ENCODE measurements around the gene PARP3. TPM values are rescaled to one million over a fixed set of nuclear protein-coding genes. Genes with fewer than 3 reads are reported as not detected.

The PARP3 gene
- total and polyA plus RNA-seq, 2 of the 8 experiments (the other 6 are each of a cell fraction or from before 2014, with no cell fraction given), result 1.3 to 1.6 TPM

- POLR2A ChIA-PET (ENCODE audit: partially characterized antibody), result interaction anchor here (1.0 to 15.7 kb wide), 3 partner anchors 17 to 44 kb away, joined by 3 to 148 read pairs (median 130); partner anchors contain the start of genes ABHD14B, PCBP4 and RPL29
- CTCF ChIA-PET (ENCODE audit: partially characterized antibody), result interaction anchor here (1.2 to 1.9 kb wide), 2 partner anchors 25 to 230 kb away, joined by 3 to 9 read pairs; partner anchors contain the start of gene ABHD14B
These were observed 7.0 kb downstream of the PARP3 start for GRCh38 chr3:51949121-51949520.

More at GRCh38 chr3:51949121-51949520, 7.0 kb downstream of the PARP3 start:
- Histone ChIP-seq H3K79me2 (ENCODE audit: control insufficient read depth in 1 of 2, insufficient read depth in 2 of 2, low read length in 2 of 2) (no peaks in the 10 kb centered on the region), H2BK15ac (ENCODE audit: low read length) (no peak overlapping the region), H3K4me3 (ENCODE audit: extremely low read depth in 1 of 4, insufficient read depth in 2 of 4, low read depth in 3 of 4, low read length in 4 of 4) (no peak overlapping the region), H2BK20ac (ENCODE audit: low read length) (no peak overlapping the region), H4K5ac (ENCODE audit: insufficient read length, low read depth, low read length) (no peak overlapping the region), H4K20me1 (replicated peaks in 1 of 2; ENCODE audit: control insufficient read depth in 1 of 2, insufficient read depth in 2 of 2, low read length in 2 of 2) (no peaks in the 10 kb centered on the region), H3K27ac (ENCODE audit: low read depth, low read length) (no peak overlapping the region), H3K9me3 (ENCODE audit: insufficient read depth in 2 of 2, low read depth in 1 of 2, low read length in 1 of 2) (no peaks in the 10 kb centered on the region), H3K4me1 (replicated peaks in 1 of 4; ENCODE audit: control insufficient read depth in 3 of 4, insufficient read depth in 4 of 4, low read length in 3 of 4) (no peaks in the 10 kb centered on the region), H2AK5ac (ENCODE audit: low read depth, low read length) (no peak overlapping the region), H3K4me2 (ENCODE audit: insufficient read depth in 1 of 2, low read depth in 2 of 2, low read length in 2 of 2) (no peak overlapping the region), H3K14ac (ENCODE audit: insufficient read length) (no peak overlapping the region), H3K18ac (ENCODE audit: extremely low read depth, low read length) (no peak overlapping the region), H4K8ac (ENCODE audit: extremely low read depth, insufficient read depth, low read length) (no peak overlapping the region), H2BK120ac (replicated peaks; ENCODE audit: low read depth, low read length) (no peak overlapping the region), H2BK12ac (ENCODE audit: low read depth, low read length) (no peak overlapping the region), H3K23me2 (ENCODE audit: low read depth, low read length) (no peaks in the 10 kb centered on the region), H3K23ac (ENCODE audit: insufficient read length) (no peak overlapping the region), H4K91ac (replicated peaks; ENCODE audit: insufficient read length, low read length) (no peak overlapping the region), H2AFZ (ENCODE audit: low read length) (no peak overlapping the region), H2BK5ac (ENCODE audit: low read depth, low read length) (no peak overlapping the region), H3K36me3 (ENCODE audit: control insufficient read depth in 2 of 4, insufficient read depth in 4 of 4, low read length in 3 of 4) (no peaks in the 10 kb centered on the region), H3K27me3 (replicated peaks in 1 of 4; ENCODE audit: control insufficient read depth in 3 of 4, extremely low read depth in 1 of 4, insufficient read depth in 3 of 4, low read length in 3 of 4) (peaks cover under 1 to 15% (median 12%) of the 10 kb centered on the region in 4 experiments), H3K4ac (replicated peaks; ENCODE audit: insufficient read length, low read depth, low read length) (no peak overlapping the region), H3K79me1 (ENCODE audit: low read depth, low read length) (no peaks in the 10 kb centered on the region), H3K9ac (replicated peaks in 1 of 4; ENCODE audit: extremely low read depth in 1 of 4, low read depth in 3 of 4, low read length in 3 of 4) (no peak overlapping the region), H3K56ac (replicated peaks; ENCODE audit: insufficient read length, low read depth, low read length) (no peak overlapping the region)
- TF ChIP-seq POU5F1 (IDR thresholded peaks at IDR 0.05; ENCODE audit: low read depth, low read length) (no peak), YY1 (IDR thresholded peaks at IDR 0.05; ENCODE audit: low read depth, low read length) (no peak), KDM4A (IDR thresholded peaks at IDR 0.05; ENCODE audit: low read depth, low read length, severe bottlenecking) (no peak), KDM1A (IDR thresholded peaks at IDR 0.05; ENCODE audit: borderline replicate concordance, low read length) (no peak)
- WGBS, 2 experiments (ENCODE audit: extremely low coverage in 1 of 2, insufficient coverage in 1 of 2, insufficient read length in 1 of 2, insufficient replicate concordance in 2 of 2, low coverage in 1 of 2, low lambda C conversion rate in 2 of 2, missing lambda C conversion rate in 1 of 2), result 95% methylated on average over 5 of the region's 5 CpGs; no CpG with 5 or more reads in 1 of the 2 experiments
- FAIRE-seq (no peak), DNase-seq (ENCODE audit: low read depth in 1 of 2, low spot score in 2 of 2) (no peak)
